DND-41 (cell line): Measurements from ENCODE around the gene RUNX2.

ENCODE experiments used
- ATAC-seq: fragments of 200-7000 bp; cut with Tn5 transposase; 3 replicates; pipeline ENCODE4 v1.9.1; 2021; ENCODE audit warnings: low read depth; ENCODE audit not compliant: insufficient read depth
- DNase-seq: peaks from one replicate; pipeline ENCODE4 v3.0.0-alpha.2; 2020
- H2AFZ ChIP-seq: 2 replicates; pipeline ENCODE4 v1.6.0; 2012; ENCODE audit warnings: low read depth, low read length
- H3K27ac ChIP-seq: 2 replicates; pipeline ENCODE4 v1.5.1; 2012; ENCODE audit warnings: low read length, inconsistent platforms
- H3K27me3 ChIP-seq: fragments of 200-600 bp; sonication (generic); 2 replicates; pipeline ENCODE4 v1.6.0; 2012; ENCODE audit warnings: low read length, mild to moderate bottlenecking, inconsistent platforms; ENCODE audit not compliant: insufficient read depth, poor library complexity
- H3K36me3 ChIP-seq: 2 replicates; pipeline ENCODE4 v1.5.1; 2012; ENCODE audit warnings: low read length, inconsistent platforms; ENCODE audit not compliant: insufficient read depth
- H3K4me1 ChIP-seq: 2 replicates; pipeline ENCODE4 v1.5.1; 2012; ENCODE audit warnings: mild to moderate bottlenecking, low read length; ENCODE audit not compliant: insufficient read depth
- H3K4me2 ChIP-seq: 2 replicates; pipeline ENCODE4 v1.6.0; 2012; ENCODE audit warnings: mild to moderate bottlenecking, moderate library complexity, low read length, inconsistent platforms; ENCODE audit not compliant: insufficient read depth
- H3K4me3 ChIP-seq, 2 experiments: fragments of 200-600 bp in 1 of 2; shearing (Covaris generic) in 1 of 2; 2 replicates each; pipeline ENCODE4 v1.5.1; 2012 to 2016; ENCODE audit warnings: inconsistent platforms in 2 of 2, low read length in 2 of 2, mild to moderate bottlenecking in 2 of 2, low read depth in 1 of 2, moderate library complexity in 1 of 2
- H3K79me2 ChIP-seq: 2 replicates; pipeline ENCODE4 v1.6.0; 2012; ENCODE audit warnings: low read length, inconsistent platforms; ENCODE audit not compliant: insufficient read depth
- H3K9ac ChIP-seq: 2 replicates; pipeline ENCODE4 v1.6.0; 2012; ENCODE audit warnings: low read depth, mild to moderate bottlenecking, inconsistent platforms, low read length, moderate library complexity
- H3K9me3 ChIP-seq: 2 replicates; pipeline ENCODE4 v1.5.1; 2012; ENCODE audit warnings: low read length, moderate library complexity, mild to moderate bottlenecking, inconsistent platforms; ENCODE audit not compliant: insufficient read depth, severe bottlenecking
- H4K20me1 ChIP-seq: 2 replicates; pipeline ENCODE4 v1.6.0; 2012; ENCODE audit warnings: low read length; ENCODE audit not compliant: insufficient read depth
- CTCF ChIP-seq: IDR thresholded peaks from 2 replicates; pipeline ENCODE4 v1.5.1; 2012; ENCODE audit warnings: borderline replicate concordance, low read length, moderate library complexity, mild to moderate bottlenecking; ENCODE audit not compliant: poor library complexity, severe bottlenecking; ENCODE audit errors: extremely low read depth
- EZH2 ChIP-seq: IDR thresholded peaks from 3 replicates; pipeline ENCODE4 v1.6.1; 2012; ENCODE audit warnings: borderline replicate concordance, low read depth, mild to moderate bottlenecking, moderate library complexity, low read length, inconsistent platforms; ENCODE audit not compliant: severe bottlenecking

The RUNX2 gene

GRCh38 chr6:45624228-45624627 is 296.1 kb downstream of the RUNX2 start:
- Histone ChIP-seq H3K27ac (no peak overlapping the region), H3K4me1 (peaks cover 23% of the 10 kb centered on the region), H3K79me2 (no peaks in the 10 kb centered on the region), H3K9me3 (no peaks in the 10 kb centered on the region), H3K4me2 (no peak overlapping the region), H4K20me1 (no peaks in the 10 kb centered on the region), H3K36me3 (no peaks in the 10 kb centered on the region), H2AFZ (no peak overlapping the region), H3K9ac (no peak overlapping the region), H3K4me3 (no peak overlapping the region), H3K27me3 (no peaks in the 10 kb centered on the region)
- ATAC-seq: no peak
- no peak for DNase-seq
- TF ChIP-seq CTCF (no peak), EZH2 (no peak)

DNA sequence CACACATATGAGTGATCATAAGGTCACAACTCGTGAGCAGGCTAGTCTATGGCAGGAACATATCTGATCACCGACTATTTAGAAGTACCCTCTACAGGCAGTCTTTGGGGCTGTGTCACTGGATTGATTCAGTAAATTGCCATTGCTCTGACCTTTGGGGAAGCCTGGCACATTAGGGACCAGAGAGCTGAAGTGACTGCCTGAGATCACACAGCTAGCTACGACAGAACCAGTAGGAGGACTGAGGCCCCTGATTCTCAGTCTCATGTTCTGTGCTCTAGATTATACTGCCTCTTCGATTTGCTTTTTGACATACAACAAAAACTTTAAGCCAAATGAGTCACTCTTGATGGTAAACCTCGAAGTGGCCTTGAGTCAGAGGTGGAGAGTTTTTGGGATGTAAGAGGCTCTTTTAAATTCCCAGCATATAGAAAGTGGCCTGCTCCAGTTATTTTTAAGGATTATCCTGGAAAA is 297.1 kb downstream of the RUNX2 start:
- TF ChIP-seq EZH2: no peak
- TF ChIP-seq CTCF: no peak
- no peak overlapping the region for H3K4me3 ChIP-seq
- H3K4me2 ChIP-seq: no peak overlapping the region
- no peaks in the 10 kb centered on the region for H3K36me3 ChIP-seq
- H3K79me2 ChIP-seq: no peaks in the 10 kb centered on the region
- no peak overlapping the region for H3K9ac ChIP-seq
- DNase-seq: no peak
- peaks cover 16% of the 10 kb centered on the region for H3K4me1 ChIP-seq
- H4K20me1 ChIP-seq: no peaks in the 10 kb centered on the region
- no peak for ATAC-seq
- H3K27ac ChIP-seq: no peak overlapping the region
- no peaks in the 10 kb centered on the region for H3K9me3 ChIP-seq
- H3K27me3 ChIP-seq: no peaks in the 10 kb centered on the region
- no peak overlapping the region for H2AFZ ChIP-seq

- no peak overlapping the region for H3K27ac ChIP-seq
Observed at GRCh38 chr6:45626087-45626891, 298.2 kb downstream of the RUNX2 start.

More at GRCh38 chr6:45626087-45626891, 298.2 kb downstream of the RUNX2 start:
- Histone ChIP-seq H3K9ac (no peak overlapping the region), H4K20me1 (no peaks in the 10 kb centered on the region), H2AFZ (no peak overlapping the region), H3K79me2 (no peaks in the 10 kb centered on the region), H3K27me3 (no peaks in the 10 kb centered on the region), H3K36me3 (no peaks in the 10 kb centered on the region), H3K4me2 (no peak overlapping the region), H3K4me1 (peaks cover 7% of the 10 kb centered on the region; the same call in 1 of the 2 replicates), H3K9me3 (no peaks in the 10 kb centered on the region), H3K4me3 (no peak overlapping the region)
- TF ChIP-seq EZH2 (no peak), CTCF (no peak)
- ATAC-seq (no peak; the same call in 2 of the 3 replicates), DNase-seq (no peak)
